ENCODE measurements around the gene KIAA1328.

DNA sequence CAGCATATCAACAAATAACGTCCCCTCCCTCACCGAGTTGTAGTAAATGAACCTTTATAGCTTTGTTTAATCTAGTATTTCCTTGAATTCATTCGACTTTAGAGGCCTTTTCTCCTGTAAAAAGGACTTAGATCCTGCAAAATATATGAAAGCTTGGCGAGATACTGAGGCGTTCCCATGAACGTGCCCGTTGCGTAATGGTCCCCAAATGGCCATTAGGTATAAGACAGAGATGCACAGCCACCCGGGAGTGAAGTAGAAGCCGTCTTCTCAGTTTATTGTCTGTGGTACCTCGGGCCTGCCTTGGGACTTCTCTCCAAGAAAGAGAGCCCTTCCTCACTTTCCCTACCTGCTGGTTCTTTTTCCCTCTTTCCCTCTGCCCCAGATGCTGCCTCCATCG, 426.0 kb downstream of the KIAA1328 start:
- no peak for TF ChIP-seq CTCF (IDR thresholded peaks at IDR 0.05; ENCODE audit: extremely low read depth in 1 of 2, insufficient read depth in 1 of 2, low read depth in 1 of 2, low read length in 2 of 2)
- TF ChIP-seq POLR2A (IDR thresholded peaks at IDR 0.05; ENCODE audit: low read depth, low read length) = no peak
- no peak for TF ChIP-seq POLR2AphosphoS5 (IDR thresholded peaks at IDR 0.05; ENCODE audit: insufficient read depth, low read depth, low read length)
- TF ChIP-seq, protein P1, sequence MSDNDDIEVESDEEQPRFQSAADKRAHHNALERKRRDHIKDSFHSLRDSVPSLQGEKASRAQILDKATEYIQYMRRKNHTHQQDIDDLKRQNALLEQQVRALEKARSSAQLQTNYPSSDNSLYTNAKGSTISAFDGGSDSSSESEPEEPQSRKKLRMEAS (IDR thresholded peaks at IDR 0.05; ENCODE audit: insufficient read depth, insufficient read length) = no peak
- no peak for TF ChIP-seq MYC (IDR thresholded peaks at IDR 0.05; ENCODE audit: low read depth, low read length)
- no peak for TF ChIP-seq GATA2 (IDR thresholded peaks at IDR 0.05; ENCODE audit: insufficient read depth, insufficient read length, low read depth, low read length)
- no peak for TF ChIP-seq EZH2 (IDR thresholded peaks at IDR 0.05; ENCODE audit: borderline replicate concordance, low read depth, low read length, severe bottlenecking)
